Measurements from ENCODE around the gene VSTM2L. TPM values are rescaled to one million over a fixed set of nuclear protein-coding genes. Genes with fewer than 3 reads are reported as not detected.
A peak's percentile ranks its signal among the peaks of the same experiment; 100 is the strongest.

Gene VSTM2L
- total and polyA plus RNA-seq, 2 of the 13 experiments (the other 11 are each of a cell fraction or from before 2014, with no cell fraction given): not detected

DNA sequence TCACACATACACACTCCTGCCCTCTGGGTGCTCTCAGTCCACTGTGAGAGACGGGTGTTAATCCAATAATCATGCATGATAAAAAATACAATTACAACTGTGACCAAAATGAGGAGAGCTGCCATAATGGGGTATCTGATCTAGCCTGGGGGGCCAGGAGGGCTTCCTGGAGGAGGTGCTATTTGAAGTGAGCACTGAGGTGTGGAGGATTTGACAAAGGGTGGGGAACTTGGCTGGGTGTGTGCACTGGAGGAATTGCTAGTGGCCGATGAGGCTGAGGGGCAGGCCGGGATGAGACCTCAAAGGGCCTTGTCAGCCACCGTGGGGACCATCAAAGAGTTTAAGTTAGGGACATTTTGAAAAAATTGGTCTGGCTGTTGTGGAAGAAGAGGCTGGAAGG is 34.8 kb downstream of the VSTM2L start (continued):
- TF ChIP-seq, protein P1, sequence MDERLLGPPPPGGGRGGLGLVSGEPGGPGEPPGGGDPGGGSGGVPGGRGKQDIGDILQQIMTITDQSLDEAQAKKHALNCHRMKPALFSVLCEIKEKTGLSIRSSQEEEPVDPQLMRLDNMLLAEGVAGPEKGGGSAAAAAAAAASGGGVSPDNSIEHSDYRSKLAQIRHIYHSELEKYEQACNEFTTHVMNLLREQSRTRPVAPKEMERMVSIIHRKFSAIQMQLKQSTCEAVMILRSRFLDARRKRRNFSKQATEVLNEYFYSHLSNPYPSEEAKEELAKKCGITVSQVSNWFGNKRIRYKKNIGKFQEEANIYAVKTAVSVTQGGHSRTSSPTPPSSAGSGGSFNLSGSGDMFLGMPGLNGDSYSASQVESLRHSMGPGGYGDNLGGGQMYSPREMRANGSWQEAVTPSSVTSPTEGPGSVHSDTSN (CRISPR knock-in tag; IDR thresholded peaks at IDR 0.05): no peak
- no peak for TF ChIP-seq SALL2 (CRISPR knock-in tag; IDR thresholded peaks at IDR 0.05)
- TF ChIP-seq SAFB2 (CRISPR knock-in tag; IDR thresholded peaks at IDR 0.05; ENCODE audit: borderline replicate concordance, low read depth): no peak

DNA sequence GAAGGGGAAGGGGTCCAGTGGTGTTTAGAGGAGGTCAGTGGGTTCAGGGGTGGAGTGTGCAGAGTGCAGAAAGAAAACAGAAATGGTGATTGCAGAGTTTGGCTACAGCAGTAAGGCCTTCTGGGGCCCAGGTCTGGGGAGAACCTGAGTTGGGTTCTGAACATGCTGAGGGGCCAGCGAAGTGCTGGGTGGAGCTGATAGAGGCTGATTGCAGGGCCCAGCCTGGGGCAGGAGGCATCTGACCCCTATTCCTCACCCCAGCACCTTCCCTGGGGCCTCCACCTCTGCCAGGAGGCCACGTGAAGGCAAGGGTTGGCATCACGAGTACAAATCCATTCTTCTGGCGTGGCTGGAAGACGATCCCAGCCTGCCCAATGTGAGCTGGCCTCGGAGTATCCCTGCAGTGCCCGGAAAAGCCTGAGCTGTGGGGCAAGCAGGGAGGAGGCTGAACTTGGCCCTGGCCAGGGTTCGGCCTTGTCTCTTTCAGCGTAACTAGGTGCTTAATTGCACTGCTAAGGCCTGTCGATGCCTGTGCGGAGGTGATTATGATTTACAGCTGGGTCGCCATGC is 35.3 kb downstream of the VSTM2L start:
- TF ChIP-seq JDP2 (CRISPR knock-in tag; IDR thresholded peaks at IDR 0.05; ENCODE audit: borderline replicate concordance): no peak
- TF ChIP-seq MTF2 (CRISPR knock-in tag; IDR thresholded peaks at IDR 0.05; ENCODE audit: borderline replicate concordance): 0 out of 2 replicates have a peak, but pooled peaks have one; percentile 47
- POLR2A ChIA-PET: no interaction called here
- no peaks in the 10 kb centered on the region for H3K36me3 ChIP-seq (replicated peaks in 1 of 2; ENCODE audit: control insufficient read depth in 1 of 2, insufficient read depth in 2 of 2, low read length in 2 of 2)
- no peak overlapping the region for H3K9ac ChIP-seq (ENCODE audit: insufficient read depth, low read depth, low read length)
- no peak overlapping the region for H3K4me2 ChIP-seq (ENCODE audit: low read depth, low read length)
- no peaks in the 10 kb centered on the region for H3K79me2 ChIP-seq (ENCODE audit: insufficient read depth, low read length)
- intact Hi-C loops (cut with micrococcal nuclease; ENCODE audit: unreplicated experiment): no loop called here
- H3K4me1 ChIP-seq (ENCODE audit: insufficient read depth, low read length): no peaks in the 10 kb centered on the region
- BruUV-seq (replicated peaks): no TSS peak
- WGBS (ENCODE audit: low lambda C conversion rate): 36% methylated on average over 12 of the region's 12 CpGs
- FAIRE-seq (no peak), ATAC-seq (peak; percentile 9), DNase-seq (ENCODE audit: low spot score) (no peak)
- H2AFZ ChIP-seq (ENCODE audit: low read length): no peak overlapping the region
- CTCF ChIA-PET (ENCODE audit: low intra/inter-chr PET ratio, low total read pairs): no interaction called here
- no peak overlapping the region for H3K4me3 ChIP-seq (replicated peaks in 1 of 3; ENCODE audit: insufficient read depth in 1 of 3, low read depth in 2 of 3, low read length in 3 of 3)
- H3K27me3 ChIP-seq (ENCODE audit: control insufficient read depth in 1 of 2, insufficient read depth in 2 of 2, low read length in 2 of 2): peaks cover 12 to 31% of the 10 kb centered on the region in 2 experiments; a peak in 4 of 5 replicates
- no peaks in the 10 kb centered on the region for H3K9me3 ChIP-seq (ENCODE audit: low read length)
- in situ Hi-C loops (cut with HindIII; ENCODE audit: extremely low pct_ligation_motif_present, low pct_unique_long_range_greater_than_20kb): no loop called here
- no peaks in the 10 kb centered on the region for H4K20me1 ChIP-seq (ENCODE audit: insufficient read depth, low read length)
- no peak overlapping the region for H3K27ac ChIP-seq (ENCODE audit: extremely low read length, insufficient read depth, low read length)

DNA sequence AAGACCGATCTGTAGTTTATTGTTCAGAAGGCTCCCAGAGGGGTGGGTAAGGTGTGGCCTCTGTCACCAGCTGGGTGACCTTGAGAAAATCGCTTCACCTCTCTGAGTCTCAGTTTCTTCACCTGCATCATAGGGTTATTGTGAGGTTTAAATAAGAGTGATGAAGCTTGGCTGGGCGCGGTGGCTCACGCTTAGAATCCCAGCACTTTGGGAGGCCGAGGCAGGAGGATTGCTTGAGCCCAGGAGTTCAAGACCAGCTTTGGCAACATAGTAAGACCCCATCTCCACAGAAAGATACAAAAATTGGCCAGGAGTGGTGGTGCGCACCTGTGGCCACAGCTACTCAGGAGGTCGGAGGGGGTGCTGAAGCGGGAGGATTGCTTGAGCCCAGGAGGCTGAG is 36.0 kb downstream of the VSTM2L start:
- WGBS (ENCODE audit: low lambda C conversion rate): 72% methylated on average over 9 of the region's 9 CpGs
- FAIRE-seq (no peak), DNase-seq (ENCODE audit: low spot score) (no peak), ATAC-seq (no peak)
- no peak overlapping the region for H3K4me3 ChIP-seq (replicated peaks in 1 of 3; ENCODE audit: insufficient read depth in 1 of 3, low read depth in 2 of 3, low read length in 3 of 3)
- H4K20me1 ChIP-seq (ENCODE audit: insufficient read depth, low read length): no peaks in the 10 kb centered on the region
- no peak overlapping the region for H2AFZ ChIP-seq (ENCODE audit: low read length)
- no TSS peak for BruUV-seq (replicated peaks)
- H3K36me3 ChIP-seq (replicated peaks in 1 of 2; ENCODE audit: control insufficient read depth in 1 of 2, insufficient read depth in 2 of 2, low read length in 2 of 2): no peaks in the 10 kb centered on the region
- no peak overlapping the region for H3K9ac ChIP-seq (ENCODE audit: insufficient read depth, low read depth, low read length)
- H3K4me1 ChIP-seq (ENCODE audit: insufficient read depth, low read length): no peaks in the 10 kb centered on the region
- intact Hi-C loops (cut with micrococcal nuclease; ENCODE audit: unreplicated experiment): no loop called here
- H3K27me3 ChIP-seq (ENCODE audit: control insufficient read depth in 1 of 2, insufficient read depth in 2 of 2, low read length in 2 of 2): peaks cover 12 to 24% of the 10 kb centered on the region in 2 experiments; a peak in 4 of 5 replicates
- no peak overlapping the region for H3K27ac ChIP-seq (ENCODE audit: extremely low read length, insufficient read depth, low read length)
- H3K4me2 ChIP-seq (ENCODE audit: low read depth, low read length): no peak overlapping the region
- POLR2A ChIA-PET: no interaction called here
- CTCF ChIA-PET (ENCODE audit: low intra/inter-chr PET ratio, low total read pairs): no interaction called here
- H3K9me3 ChIP-seq (ENCODE audit: low read length): no peaks in the 10 kb centered on the region
- in situ Hi-C loops (cut with HindIII; ENCODE audit: extremely low pct_ligation_motif_present, low pct_unique_long_range_greater_than_20kb): no loop called here
- H3K79me2 ChIP-seq (ENCODE audit: insufficient read depth, low read length): no peaks in the 10 kb centered on the region
- TF ChIP-seq ZNF326 (CRISPR knock-in tag; IDR thresholded peaks at IDR 0.05; ENCODE audit: borderline replicate concordance): no peak
- TF ChIP-seq ATAD3A (CRISPR knock-in tag; IDR thresholded peaks at IDR 0.05): no peak
- no peak for TF ChIP-seq SATB2 (CRISPR knock-in tag; IDR thresholded peaks at IDR 0.05)
- TF ChIP-seq, protein P2, sequence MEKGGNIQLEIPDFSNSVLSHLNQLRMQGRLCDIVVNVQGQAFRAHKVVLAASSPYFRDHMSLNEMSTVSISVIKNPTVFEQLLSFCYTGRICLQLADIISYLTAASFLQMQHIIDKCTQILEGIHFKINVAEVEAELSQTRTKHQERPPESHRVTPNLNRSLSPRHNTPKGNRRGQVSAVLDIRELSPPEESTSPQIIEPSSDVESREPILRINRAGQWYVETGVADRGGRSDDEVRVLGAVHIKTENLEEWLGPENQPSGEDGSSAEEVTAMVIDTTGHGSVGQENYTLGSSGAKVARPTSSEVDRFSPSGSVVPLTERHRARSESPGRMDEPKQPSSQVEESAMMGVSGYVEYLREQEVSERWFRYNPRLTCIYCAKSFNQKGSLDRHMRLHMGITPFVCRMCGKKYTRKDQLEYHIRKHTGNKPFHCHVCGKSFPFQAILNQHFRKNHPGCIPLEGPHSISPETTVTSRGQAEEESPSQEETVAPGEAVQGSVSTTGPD (CRISPR knock-in tag; IDR thresholded peaks at IDR 0.05): no peak

Data from HepG2 (cell line).